Loucy (cell line): ENCODE results near the gene FYN.

ENCODE experiments used
- H2AFZ ChIP-seq: fragments of 200-600 bp; sonication (generic); 2 replicates; pipeline ENCODE4 v1.6.0; 2016; ENCODE audit warnings: antibody characterized with exemption, mild to moderate bottlenecking, low read length, moderate library complexity
- H3F3A ChIP-seq: fragments of 200-600 bp; 2 replicates; pipeline ENCODE4 v1.6.0; 2016; ENCODE audit warnings: antibody characterized with exemption, low read depth, mild to moderate bottlenecking
- H3K27me3 ChIP-seq: fragments of 200-600 bp; sonication (generic); 2 replicates; pipeline ENCODE4 v1.6.1; 2014; ENCODE audit warnings: low read length, mild to moderate bottlenecking; ENCODE audit not compliant: insufficient read depth, poor library complexity, severe bottlenecking
- H3K36me3 ChIP-seq: fragments of 200-600 bp; sonication (generic); 2 replicates; pipeline ENCODE4 v1.6.1; 2016; ENCODE audit warnings: low read length; ENCODE audit not compliant: insufficient read depth
- H3K4me1 ChIP-seq: fragments of 200-600 bp; sonication (generic); 2 replicates; pipeline ENCODE4 v1.5.1; 2014; ENCODE audit warnings: low read length, mild to moderate bottlenecking; ENCODE audit not compliant: insufficient read depth, poor library complexity, severe bottlenecking
- H3K4me2 ChIP-seq: fragments of 200-600 bp; sonication (generic); 2 replicates; pipeline ENCODE4 v1.6.0; 2014; ENCODE audit warnings: antibody characterized with exemption, low read length, low read depth, mild to moderate bottlenecking; ENCODE audit not compliant: poor library complexity, severe bottlenecking
- H3K4me3 ChIP-seq: fragments of 200-600 bp; sonication (generic); 2 replicates; pipeline ENCODE4 v1.5.1; 2014; ENCODE audit warnings: low read length, mild to moderate bottlenecking, mixed read lengths; ENCODE audit not compliant: poor library complexity, severe bottlenecking
- H3K79me2 ChIP-seq: fragments of 200-600 bp; sonication (generic); 2 replicates; pipeline ENCODE4 v1.6.1; 2014; ENCODE audit warnings: low read length; ENCODE audit not compliant: insufficient read depth
- H3K9ac ChIP-seq: fragments of 200-600 bp; sonication (generic); 2 replicates; pipeline ENCODE4 v1.6.0; 2014; ENCODE audit warnings: mild to moderate bottlenecking, low read depth, low read length, moderate library complexity; ENCODE audit not compliant: poor library complexity, severe bottlenecking
- H3K9me2 ChIP-seq: fragments of 200-600 bp; sonication (generic); replicated peaks from 2 replicates; pipeline ENCODE4 v1.6.1; 2016; ENCODE audit warnings: low read depth, low read length, mixed read lengths
- H3K9me3 ChIP-seq: fragments of 200-600 bp; sonication (generic); 2 replicates; pipeline ENCODE4 v1.6.1; 2014; ENCODE audit warnings: mild to moderate bottlenecking, antibody characterized with exemption, low read length, low read depth; ENCODE audit not compliant: insufficient read depth
- H4K20me1 ChIP-seq: fragments of 200-600 bp; sonication (generic); 2 replicates; pipeline ENCODE4 v1.6.0; 2014; ENCODE audit warnings: antibody characterized with exemption, low read length, mild to moderate bottlenecking; ENCODE audit not compliant: insufficient read depth, poor library complexity, severe bottlenecking
- EZH2phosphoT487 ChIP-seq: fragments of 200-600 bp; IDR thresholded peaks from 2 replicates; pipeline ENCODE4 v1.6.1; 2018; ENCODE audit warnings: antibody characterized with exemption, mild to moderate bottlenecking, moderate library complexity, borderline replicate concordance
- TF ChIP-seq, protein P1 (sequence below): fragments of 200-600 bp; sonication (generic); conservative IDR thresholded peaks from 2 replicates; pipeline ENCODE4 v1.5.1; 2014; ENCODE audit warnings: mild to moderate bottlenecking, antibody characterized with exemption, low read length

The FYN gene

DNA sequence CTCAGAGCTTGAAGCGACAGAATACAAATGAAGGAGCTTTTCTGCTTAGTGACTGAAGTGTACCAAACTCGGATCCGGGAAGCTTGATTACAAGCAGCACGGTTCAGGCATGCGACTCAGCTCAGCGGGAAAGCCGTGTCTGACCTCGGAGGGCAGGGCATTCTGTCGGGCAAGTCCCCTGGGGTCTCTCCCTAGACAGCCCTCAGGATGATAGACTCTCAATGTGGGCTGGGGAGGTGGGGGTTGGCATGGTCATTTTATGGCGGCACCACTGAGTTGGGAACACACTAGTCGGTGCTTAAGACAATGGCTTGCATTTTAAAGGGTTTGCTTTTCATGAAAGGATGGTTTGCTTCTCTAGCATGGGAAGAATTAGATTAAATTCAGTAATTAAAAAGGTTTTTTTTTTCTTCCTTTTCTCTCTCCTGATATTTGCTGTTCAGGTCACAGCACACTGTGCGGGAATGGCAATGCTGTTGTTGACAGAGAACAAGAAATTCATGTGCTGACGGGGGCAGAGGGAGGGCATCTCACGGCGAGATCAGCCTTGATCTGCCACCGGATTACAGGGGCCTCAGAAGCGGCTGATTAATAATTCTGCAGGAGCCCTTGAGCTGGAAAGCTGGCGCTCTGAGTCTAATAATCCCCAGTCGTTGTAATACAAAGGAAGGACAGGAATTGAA, 186.9 kb downstream of the FYN start:
- Histone ChIP-seq H2AFZ (no peak overlapping the region), H3K9me2 (no peaks in the 10 kb centered on the region), H3F3A (no peaks in the 10 kb centered on the region), H3K79me2 (no peaks in the 10 kb centered on the region), H3K9ac (no peak overlapping the region), H3K27me3 (no peaks in the 10 kb centered on the region), H3K36me3 (peaks cover 81% of the 10 kb centered on the region; the same call in 1 of the 2 replicates), H3K4me1 (peaks cover 5% of the 10 kb centered on the region), H3K4me3 (no peak overlapping the region), H3K9me3 (no peaks in the 10 kb centered on the region), H3K4me2 (no peak overlapping the region), H4K20me1 (no peaks in the 10 kb centered on the region)
- no peak for TF ChIP-seq EZH2phosphoT487
- TF ChIP-seq, protein P1, sequence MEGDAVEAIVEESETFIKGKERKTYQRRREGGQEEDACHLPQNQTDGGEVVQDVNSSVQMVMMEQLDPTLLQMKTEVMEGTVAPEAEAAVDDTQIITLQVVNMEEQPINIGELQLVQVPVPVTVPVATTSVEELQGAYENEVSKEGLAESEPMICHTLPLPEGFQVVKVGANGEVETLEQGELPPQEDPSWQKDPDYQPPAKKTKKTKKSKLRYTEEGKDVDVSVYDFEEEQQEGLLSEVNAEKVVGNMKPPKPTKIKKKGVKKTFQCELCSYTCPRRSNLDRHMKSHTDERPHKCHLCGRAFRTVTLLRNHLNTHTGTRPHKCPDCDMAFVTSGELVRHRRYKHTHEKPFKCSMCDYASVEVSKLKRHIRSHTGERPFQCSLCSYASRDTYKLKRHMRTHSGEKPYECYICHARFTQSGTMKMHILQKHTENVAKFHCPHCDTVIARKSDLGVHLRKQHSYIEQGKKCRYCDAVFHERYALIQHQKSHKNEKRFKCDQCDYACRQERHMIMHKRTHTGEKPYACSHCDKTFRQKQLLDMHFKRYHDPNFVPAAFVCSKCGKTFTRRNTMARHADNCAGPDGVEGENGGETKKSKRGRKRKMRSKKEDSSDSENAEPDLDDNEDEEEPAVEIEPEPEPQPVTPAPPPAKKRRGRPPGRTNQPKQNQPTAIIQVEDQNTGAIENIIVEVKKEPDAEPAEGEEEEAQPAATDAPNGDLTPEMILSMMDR: no peak

DNA sequence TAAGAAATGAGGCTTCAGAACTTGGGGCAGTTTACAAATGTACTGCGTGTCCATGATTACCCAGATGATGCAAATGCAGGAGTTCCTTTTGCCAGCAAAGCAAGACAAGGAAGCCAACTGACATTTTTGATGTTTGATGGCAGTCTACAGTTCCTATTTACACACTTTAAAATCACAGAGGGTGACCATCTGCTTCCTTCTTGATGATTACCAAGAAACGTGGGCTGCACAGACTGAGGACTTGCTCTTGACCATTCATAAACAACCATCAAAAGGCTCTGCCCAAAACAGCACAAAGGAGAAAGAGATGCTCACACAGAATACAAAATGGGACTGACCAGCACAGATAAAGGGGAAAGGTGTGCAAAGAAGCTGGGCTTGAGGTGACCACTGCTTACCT, 187.7 kb downstream of the FYN start:
- H3K4me2 ChIP-seq: no peak overlapping the region

DNA sequence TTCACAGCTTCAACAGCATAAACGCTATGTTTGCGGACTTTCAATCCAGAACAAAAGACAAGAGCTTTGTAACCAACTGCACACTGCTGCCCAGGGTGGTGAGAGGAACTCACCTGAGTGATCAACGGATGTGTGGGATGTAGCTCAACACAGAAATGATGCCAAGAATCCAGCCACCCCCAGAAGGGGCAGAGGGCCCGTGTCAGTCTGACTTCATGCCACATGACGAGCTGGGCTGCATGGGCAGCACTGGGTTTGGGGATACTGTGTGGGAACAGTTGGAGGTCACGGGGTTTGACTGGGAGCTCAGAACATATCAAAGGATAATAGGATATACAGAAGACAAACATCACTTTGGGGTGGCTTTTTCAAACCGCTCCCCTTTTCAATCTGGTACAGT, 188.2 kb downstream of the FYN start:
- H3K79me2 ChIP-seq: no peaks in the 10 kb centered on the region
- H2AFZ ChIP-seq: no peak overlapping the region
- H3K4me3 ChIP-seq: no peak overlapping the region
- H3K9me3 ChIP-seq: no peaks in the 10 kb centered on the region
- H3K4me1 ChIP-seq: peaks cover 5% of the 10 kb centered on the region
- peaks cover 76% of the 10 kb centered on the region; the same call in 1 of the 2 replicates for H3K36me3 ChIP-seq
- H3K9ac ChIP-seq: no peak overlapping the region
- TF ChIP-seq EZH2phosphoT487: no peak
- TF ChIP-seq, protein P1: no peak
- H3F3A ChIP-seq: no peaks in the 10 kb centered on the region
- H3K27me3 ChIP-seq: no peaks in the 10 kb centered on the region
- H3K9me2 ChIP-seq: no peaks in the 10 kb centered on the region
- no peak overlapping the region for H3K4me2 ChIP-seq
- H4K20me1 ChIP-seq: no peaks in the 10 kb centered on the region

More for the DNA sequence above, 187.7 kb downstream of the FYN start:
- Histone ChIP-seq H3K9me2 (no peaks in the 10 kb centered on the region), H2AFZ (no peak overlapping the region), H3K4me3 (no peak overlapping the region), H3K9me3 (no peaks in the 10 kb centered on the region), H3F3A (no peaks in the 10 kb centered on the region), H3K4me1 (peaks cover 5% of the 10 kb centered on the region), H3K27me3 (no peaks in the 10 kb centered on the region), H3K9ac (no peak overlapping the region), H3K79me2 (no peaks in the 10 kb centered on the region), H3K36me3 (peaks cover 76% of the 10 kb centered on the region; the same call in 1 of the 2 replicates), H4K20me1 (no peaks in the 10 kb centered on the region)
- no peak for TF ChIP-seq EZH2phosphoT487
- TF ChIP-seq, protein P1: no peak
